Measurements from ENCODE around the gene NTF3. TPM values are rescaled to one million over a fixed set of nuclear protein-coding genes. Genes with fewer than 3 reads are reported as not detected.

The NTF3 gene
- total RNA-seq, 4 donors from 2014 or later: 0.69 to 9.8 (median 2.5) TPM

DNA sequence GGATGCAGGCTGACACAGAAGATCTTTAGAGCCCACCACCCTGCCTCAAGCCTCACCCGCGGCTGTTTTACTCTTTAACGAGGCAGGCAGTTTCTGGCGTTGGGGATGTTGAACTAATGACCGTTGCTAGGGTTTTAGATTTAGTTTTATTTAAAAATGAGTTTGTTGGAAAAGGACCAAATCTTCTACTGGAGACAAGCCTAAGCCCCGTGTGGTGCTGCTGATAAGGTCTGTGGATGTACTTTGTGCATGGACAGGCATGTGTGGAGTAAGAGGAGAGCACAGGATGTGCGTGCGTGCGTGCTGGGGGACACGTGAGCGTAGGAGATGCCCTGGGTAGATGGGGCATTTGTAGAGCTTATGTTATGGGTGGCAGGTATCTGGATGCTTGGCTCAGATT, 5.7 kb downstream of the NTF3 start:
- no peak for TF ChIP-seq POLR2AphosphoS5 (IDR thresholded peaks at IDR 0.05)
- no peak for TF ChIP-seq EP300 (IDR thresholded peaks at IDR 0.05)
- TF ChIP-seq, protein P1, sequence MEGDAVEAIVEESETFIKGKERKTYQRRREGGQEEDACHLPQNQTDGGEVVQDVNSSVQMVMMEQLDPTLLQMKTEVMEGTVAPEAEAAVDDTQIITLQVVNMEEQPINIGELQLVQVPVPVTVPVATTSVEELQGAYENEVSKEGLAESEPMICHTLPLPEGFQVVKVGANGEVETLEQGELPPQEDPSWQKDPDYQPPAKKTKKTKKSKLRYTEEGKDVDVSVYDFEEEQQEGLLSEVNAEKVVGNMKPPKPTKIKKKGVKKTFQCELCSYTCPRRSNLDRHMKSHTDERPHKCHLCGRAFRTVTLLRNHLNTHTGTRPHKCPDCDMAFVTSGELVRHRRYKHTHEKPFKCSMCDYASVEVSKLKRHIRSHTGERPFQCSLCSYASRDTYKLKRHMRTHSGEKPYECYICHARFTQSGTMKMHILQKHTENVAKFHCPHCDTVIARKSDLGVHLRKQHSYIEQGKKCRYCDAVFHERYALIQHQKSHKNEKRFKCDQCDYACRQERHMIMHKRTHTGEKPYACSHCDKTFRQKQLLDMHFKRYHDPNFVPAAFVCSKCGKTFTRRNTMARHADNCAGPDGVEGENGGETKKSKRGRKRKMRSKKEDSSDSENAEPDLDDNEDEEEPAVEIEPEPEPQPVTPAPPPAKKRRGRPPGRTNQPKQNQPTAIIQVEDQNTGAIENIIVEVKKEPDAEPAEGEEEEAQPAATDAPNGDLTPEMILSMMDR (IDR thresholded peaks at IDR 0.05): no peak
- TF ChIP-seq POLR2A (IDR thresholded peaks at IDR 0.05): no peak
- ATAC-seq: no peak
- H3K4me1 ChIP-seq: peaks cover 0 to 13% (median 12%) of the 10 kb centered on the region in 3 donors
- no peak overlapping the region for H3K4me3 ChIP-seq
- peaks cover 88% of the 10 kb centered on the region for H3K27me3 ChIP-seq
- 26 to 75% methylated on average over 7 to 8 of the region's 11 CpGs for WGBS, 2 donors (ENCODE audit: low coverage in 1 of 2)
- no peaks in the 10 kb centered on the region for H3K36me3 ChIP-seq
- H3K27ac ChIP-seq: no peak overlapping the region
- peaks cover 0 to 4% (median 0%) of the 10 kb centered on the region in 3 donors for H3K9me3 ChIP-seq

DNA sequence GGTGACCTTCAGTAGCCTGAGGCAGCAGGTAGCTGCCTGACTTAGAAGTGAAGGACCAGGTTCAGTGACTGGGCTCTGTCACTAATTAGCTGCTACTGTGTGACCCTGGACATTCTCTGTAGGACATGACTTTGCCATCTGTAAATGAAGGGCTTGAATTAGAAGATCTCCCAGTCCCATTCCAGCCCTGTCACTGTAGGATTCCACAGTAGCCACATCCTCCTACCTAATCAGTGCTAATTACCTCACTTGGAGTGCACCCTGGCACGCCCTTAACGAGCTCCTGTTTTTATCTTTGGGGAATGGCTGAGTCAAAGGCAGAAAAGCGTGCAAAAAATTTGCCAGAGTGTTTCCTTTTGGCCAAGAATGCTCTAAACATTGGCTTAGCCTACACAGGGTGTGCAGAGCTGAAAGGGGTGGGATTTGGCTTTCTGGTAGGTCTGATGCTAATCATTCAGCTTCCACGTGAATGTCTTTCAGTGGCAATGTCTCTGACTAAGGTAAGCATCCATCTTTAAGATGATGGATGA, 6.8 kb downstream of the NTF3 start:
- Histone ChIP-seq H3K36me3 (no peaks in the 10 kb centered on the region), H3K4me1 (peaks cover 0 to 2% (median under 1%) of the 10 kb centered on the region in 3 donors), H3K4me3 (no peak overlapping the region), H3K27ac (no peak overlapping the region), H3K9me3 (peaks cover 0 to 4% (median 0%) of the 10 kb centered on the region in 3 donors), H3K27me3 (peaks cover 83% of the 10 kb centered on the region)
- TF ChIP-seq POLR2AphosphoS5 (IDR thresholded peaks at IDR 0.05) (no peak), EP300 (IDR thresholded peaks at IDR 0.05) (no peak)
- TF ChIP-seq, protein P1 (IDR thresholded peaks at IDR 0.05): no peak
- 54 to 69% methylated on average over 3 to 4 of the region's 4 CpGs for WGBS, 2 donors (ENCODE audit: low coverage in 1 of 2)
- no peak for ATAC-seq

DNA sequence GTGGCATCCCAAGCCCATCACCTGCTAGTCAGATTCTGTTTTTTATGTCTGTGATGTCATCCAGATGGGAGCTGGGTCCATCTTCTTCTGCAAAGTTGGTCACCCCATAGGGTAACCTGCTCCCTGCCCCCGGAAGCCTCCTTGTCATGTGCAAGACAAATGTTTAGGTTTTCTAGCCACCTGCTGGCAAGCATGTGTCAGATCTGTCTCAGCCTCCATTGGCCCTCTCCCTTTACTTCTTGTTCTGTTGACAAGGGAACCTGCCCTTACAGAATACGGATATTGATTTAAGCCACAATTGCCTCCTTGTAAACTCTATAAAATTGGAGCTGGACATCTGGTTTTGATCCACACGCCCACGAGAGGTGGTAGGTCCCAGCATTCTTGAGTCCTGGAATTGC, 7.5 kb downstream of the NTF3 start:
- WGBS, 2 donors (ENCODE audit: low coverage in 1 of 2): 40 to 81% methylated on average over 1 to 4 of the region's 4 CpGs
- ATAC-seq: no peak
- no peak for TF ChIP-seq POLR2A (IDR thresholded peaks at IDR 0.05)
- no peak overlapping the region for H3K4me3 ChIP-seq
- no peaks in the 10 kb centered on the region for H3K36me3 ChIP-seq
- peaks cover 0 to 4% (median 0%) of the 10 kb centered on the region in 3 donors for H3K9me3 ChIP-seq
- H3K4me1 ChIP-seq: no peaks in the 10 kb centered on the region
- no peak overlapping the region for H3K27ac ChIP-seq
- H3K27me3 ChIP-seq: peaks cover 77% of the 10 kb centered on the region

DNA sequence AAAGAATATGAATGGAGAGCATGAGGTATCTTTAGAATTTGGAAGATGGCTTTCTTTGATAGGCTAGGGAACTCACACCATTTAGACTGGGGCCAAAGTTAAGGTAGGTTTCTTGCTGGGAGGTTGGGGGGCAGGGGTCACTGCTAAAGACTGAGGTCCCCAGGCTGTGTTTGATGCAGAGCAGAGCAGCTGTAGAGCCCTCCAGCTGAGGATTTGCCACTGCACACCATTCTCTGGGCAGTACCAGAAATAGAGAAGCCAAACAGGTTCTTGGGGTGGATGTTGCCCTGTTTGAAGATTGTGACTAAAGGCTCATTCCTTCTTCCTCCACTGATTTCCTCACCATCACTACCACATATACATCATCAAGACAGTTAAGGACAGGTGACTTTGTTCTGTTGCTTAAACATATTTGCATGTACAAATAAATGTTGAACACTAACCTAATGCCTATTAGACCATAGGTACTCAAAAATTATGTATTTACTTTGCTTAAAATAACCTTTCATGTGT, 7.9 kb downstream of the NTF3 start:
- ATAC-seq: no peak
- H3K27me3 ChIP-seq: peaks cover 72% of the 10 kb centered on the region
- no peaks in the 10 kb centered on the region for H3K4me1 ChIP-seq
- peaks cover 0 to 4% (median 0%) of the 10 kb centered on the region in 3 donors for H3K9me3 ChIP-seq
- H3K27ac ChIP-seq: no peak overlapping the region
- H3K4me3 ChIP-seq: no peak overlapping the region
- TF ChIP-seq, protein P1 (IDR thresholded peaks at IDR 0.05): no peak
- TF ChIP-seq POLR2AphosphoS5 (IDR thresholded peaks at IDR 0.05) (no peak), POLR2A (IDR thresholded peaks at IDR 0.05) (no peak), EP300 (IDR thresholded peaks at IDR 0.05) (no peak)
- no peaks in the 10 kb centered on the region for H3K36me3 ChIP-seq

DNA sequence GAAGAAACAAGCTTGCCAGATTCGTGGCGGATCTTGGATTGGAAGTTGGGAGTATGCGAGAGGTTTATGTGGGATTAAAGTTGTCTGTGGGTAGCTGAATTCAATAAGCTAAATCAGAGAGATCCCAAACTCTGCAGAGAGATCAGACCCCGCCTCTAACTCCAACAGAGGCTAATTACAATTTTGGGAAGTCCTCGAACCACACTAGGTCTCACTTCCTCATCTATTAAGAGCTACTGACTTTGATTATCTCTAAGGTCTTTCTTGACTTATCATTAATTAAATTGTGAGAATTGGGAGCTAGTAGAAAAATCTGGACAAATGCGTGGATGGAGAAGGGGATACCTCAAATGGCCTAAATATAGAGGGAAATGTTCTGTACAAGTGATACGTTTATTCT, 9.1 kb downstream of the NTF3 start:
- no peaks in the 10 kb centered on the region for H3K4me1 ChIP-seq
- no peaks in the 10 kb centered on the region for H3K36me3 ChIP-seq
- H3K4me3 ChIP-seq: no peak overlapping the region
- peaks cover 0 to 4% (median 0%) of the 10 kb centered on the region in 3 donors for H3K9me3 ChIP-seq
- no peak for TF ChIP-seq POLR2A (IDR thresholded peaks at IDR 0.05)
- no peak for TF ChIP-seq EP300 (IDR thresholded peaks at IDR 0.05)
- no peak for TF ChIP-seq POLR2AphosphoS5 (IDR thresholded peaks at IDR 0.05)
- TF ChIP-seq, protein P1 (IDR thresholded peaks at IDR 0.05): no peak
- no peak for ATAC-seq
- peaks cover 66% of the 10 kb centered on the region for H3K27me3 ChIP-seq
- no peak overlapping the region for H3K27ac ChIP-seq
- 89 to 94% methylated on average over 5 to 7 of the region's 7 CpGs for WGBS, 2 donors (ENCODE audit: low coverage in 1 of 2)
